Subcutaneous adipose tissue (tissue), 4 donors: ENCODE data around the gene ZNF768. TPM values are rescaled to one million over a fixed set of nuclear protein-coding genes. Genes with fewer than 3 reads are reported as not detected.

Experiments used
- small RNA-seq: library from RNA; depleted of rRNA; stranded (forward); fragments of <200 nt; gene quantifications from one replicate; pipeline ENCODE3, GENCODE V24; 2016
- total RNA-seq, 4 donors: library from RNA; depleted of rRNA; stranded (reverse); fragments of >200 nt; gene quantifications; one replicate each; pipeline ENCODE4 v1.1.0, GENCODE V29; 2016
- TF ChIP-seq, protein P1 (sequence below): fragments of 450-650 bp; IDR thresholded peaks from one replicate; pipeline ENCODE4 v1.5.1; 2016; ENCODE audit warnings: low read depth, mild to moderate bottlenecking, control low read depth, antibody characterized with exemption, moderate library complexity

The ZNF768 gene
- total RNA-seq, 4 donors from 2014 or later = 11.7 to 43.9 (median 19.2) TPM

DNA sequence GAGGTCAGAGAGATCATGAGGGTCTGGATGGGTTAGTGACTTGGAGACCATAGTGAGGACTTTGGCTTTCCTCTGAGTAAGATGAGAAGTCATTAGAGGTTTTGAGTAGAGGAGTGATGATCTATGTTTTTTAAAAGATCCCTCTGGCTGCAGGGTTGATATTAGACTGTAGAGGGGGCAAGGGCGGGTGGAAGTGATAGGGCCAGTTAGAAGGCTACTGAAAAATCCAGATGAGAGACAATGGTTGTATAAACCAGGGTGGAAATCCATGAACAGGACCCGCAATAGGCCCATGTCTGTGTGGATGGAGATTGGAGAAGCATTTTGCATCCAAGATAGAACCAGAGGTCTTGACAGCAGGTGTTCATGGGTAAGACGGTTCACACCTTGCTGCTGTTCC is 44.0 kb downstream of the ZNF768 start:
- TF ChIP-seq, protein P1, sequence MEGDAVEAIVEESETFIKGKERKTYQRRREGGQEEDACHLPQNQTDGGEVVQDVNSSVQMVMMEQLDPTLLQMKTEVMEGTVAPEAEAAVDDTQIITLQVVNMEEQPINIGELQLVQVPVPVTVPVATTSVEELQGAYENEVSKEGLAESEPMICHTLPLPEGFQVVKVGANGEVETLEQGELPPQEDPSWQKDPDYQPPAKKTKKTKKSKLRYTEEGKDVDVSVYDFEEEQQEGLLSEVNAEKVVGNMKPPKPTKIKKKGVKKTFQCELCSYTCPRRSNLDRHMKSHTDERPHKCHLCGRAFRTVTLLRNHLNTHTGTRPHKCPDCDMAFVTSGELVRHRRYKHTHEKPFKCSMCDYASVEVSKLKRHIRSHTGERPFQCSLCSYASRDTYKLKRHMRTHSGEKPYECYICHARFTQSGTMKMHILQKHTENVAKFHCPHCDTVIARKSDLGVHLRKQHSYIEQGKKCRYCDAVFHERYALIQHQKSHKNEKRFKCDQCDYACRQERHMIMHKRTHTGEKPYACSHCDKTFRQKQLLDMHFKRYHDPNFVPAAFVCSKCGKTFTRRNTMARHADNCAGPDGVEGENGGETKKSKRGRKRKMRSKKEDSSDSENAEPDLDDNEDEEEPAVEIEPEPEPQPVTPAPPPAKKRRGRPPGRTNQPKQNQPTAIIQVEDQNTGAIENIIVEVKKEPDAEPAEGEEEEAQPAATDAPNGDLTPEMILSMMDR = no peak

DNA sequence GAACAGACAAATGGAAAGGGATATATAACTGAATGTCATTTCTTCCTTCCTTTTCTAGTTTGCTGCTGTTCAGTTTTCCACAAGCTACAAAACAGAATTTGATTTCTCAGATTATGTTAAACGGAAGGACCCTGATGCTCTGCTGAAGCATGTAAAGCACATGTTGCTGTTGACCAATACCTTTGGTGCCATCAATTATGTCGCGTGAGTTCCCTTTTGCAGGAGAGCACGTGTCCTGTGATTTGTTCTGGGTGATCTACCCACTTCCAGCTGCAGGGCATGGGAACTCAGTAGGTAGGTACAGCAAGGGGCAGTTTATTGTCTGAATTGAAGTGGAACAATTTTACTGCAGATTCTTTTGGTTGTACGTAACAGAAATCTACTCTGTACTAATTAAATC is 45.0 kb downstream of the ZNF768 start:
- TF ChIP-seq, protein P1 = no peak

DNA sequence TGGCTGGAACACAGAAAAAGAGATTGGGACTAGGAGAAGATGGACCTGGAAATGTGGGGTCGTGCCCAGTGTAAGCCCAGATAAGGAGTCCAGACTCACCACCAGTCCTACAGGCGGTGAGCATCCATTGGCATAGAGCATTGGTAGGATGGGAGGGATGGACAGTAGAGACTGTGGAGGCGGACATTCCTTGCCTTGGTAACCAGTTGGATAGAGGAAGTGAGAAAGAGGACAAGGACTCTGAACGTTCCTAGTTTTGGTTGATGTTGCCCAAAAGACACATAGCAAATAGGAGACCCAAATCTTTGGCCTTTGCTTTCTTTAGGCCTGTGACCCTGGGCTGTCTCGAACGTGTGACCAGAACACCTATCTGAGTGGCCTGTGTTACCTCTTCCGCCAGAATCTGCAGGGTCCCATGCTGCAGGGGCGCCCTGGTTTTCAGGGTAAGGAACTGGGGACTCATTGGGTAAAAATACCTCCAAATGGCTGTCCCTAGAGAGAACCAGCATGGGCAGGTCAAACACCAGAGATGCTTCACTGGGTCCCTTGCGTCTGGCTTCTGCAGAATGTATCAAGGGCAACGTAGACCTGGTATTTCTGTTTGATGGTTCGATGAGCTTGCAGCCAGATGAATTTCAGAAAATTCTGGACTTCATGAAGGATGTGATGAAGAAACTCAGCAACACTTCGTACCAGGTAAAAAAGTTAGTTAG is 47.4 kb downstream of the ZNF768 start:
- TF ChIP-seq, protein P1 = no peak

DNA sequence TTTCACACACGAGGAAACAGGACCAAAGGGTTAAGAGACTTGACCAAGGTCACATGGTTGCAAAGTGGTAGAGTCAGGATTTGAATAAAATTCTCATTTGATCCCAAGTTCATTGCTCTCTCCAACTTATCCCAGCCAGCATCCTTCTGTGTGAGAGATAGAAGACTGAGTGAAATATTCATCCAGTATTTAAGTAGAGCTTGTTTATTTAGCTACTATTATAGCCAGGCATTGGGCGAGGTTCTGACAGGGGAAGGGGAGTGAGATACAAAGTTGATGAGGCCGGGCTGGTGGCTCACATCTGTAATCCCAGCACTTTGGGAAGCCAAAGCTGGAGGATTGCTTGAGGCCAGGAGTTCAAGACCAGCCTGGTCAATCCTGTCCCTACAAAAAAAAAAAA is 49.4 kb downstream of the ZNF768 start:
- TF ChIP-seq, protein P1 = no peak

DNA sequence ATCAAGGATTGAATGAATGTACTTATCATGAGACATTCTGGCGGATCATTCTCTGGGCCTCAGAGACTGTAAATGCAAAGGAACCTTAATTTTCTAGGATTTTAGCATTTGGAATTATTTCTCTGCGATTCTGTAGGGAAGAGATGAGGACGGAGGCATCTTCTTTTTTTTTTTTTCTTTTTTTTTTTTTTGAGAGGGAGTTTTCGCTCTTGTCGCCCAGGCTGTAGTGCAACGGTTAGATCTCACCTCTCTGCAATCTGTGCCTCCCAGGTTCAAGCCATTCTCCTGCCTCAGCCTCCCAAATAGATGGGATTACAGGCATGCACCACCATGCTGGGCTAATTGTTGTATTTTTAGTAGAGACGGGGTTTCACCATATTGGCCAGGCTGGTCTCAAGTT is 51.7 kb downstream of the ZNF768 start:
- TF ChIP-seq, protein P1 = no peak

DNA sequence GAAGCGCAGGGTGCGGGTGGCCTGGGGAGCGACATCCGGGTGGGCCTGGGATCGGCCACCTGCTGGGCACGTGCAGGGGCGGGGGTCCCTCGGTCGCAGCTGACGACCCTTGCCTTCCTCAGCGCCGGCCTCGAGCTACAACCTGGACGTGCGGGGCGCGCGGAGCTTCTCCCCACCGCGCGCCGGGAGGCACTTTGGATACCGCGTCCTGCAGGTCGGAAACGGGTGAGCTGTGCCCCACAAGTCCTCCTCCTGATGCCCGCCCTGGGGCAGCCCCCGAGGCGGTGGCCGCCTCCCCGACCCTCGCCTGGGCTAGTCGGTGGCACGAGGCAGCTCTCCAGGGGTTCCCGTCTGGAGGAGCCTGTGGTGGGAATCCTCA is 52.3 kb downstream of the ZNF768 start:
- TF ChIP-seq, protein P1 = no peak

Small RNAs within 50 kb of the gene (small RNA-seq; reads per million reads assigned to genes)
- gene MIR4518 = not detected
- not detected for gene RNU7-61P

Other genes with a start within 250 kb of the ZNF768 start
- 10 to 100 TPM; 17.4 to 36.4 (median 30.5) TPM for gene CD2BP2, start 171.3 kb downstream of the ZNF768 start, total RNA-seq
- gene TBC1D10B, start 156.1 kb downstream of the ZNF768 start, total RNA-seq = 10 to 100 TPM; 16.8 to 44.6 (median 18.8) TPM
- not detected for gene MYL11, start 151.8 kb downstream of the ZNF768 start, total RNA-seq
- 1 to 10 TPM in 3 of 4 donors, under 1 TPM in 1; 0.33 to 4.4 (median 1.8) TPM for gene SEPTIN1, start 144.0 kb downstream of the ZNF768 start, total RNA-seq
- gene ZNF48, start 131.1 kb downstream of the ZNF768 start, total RNA-seq = 1 to 10 TPM; 2.1 to 5.7 (median 2.7) TPM
- gene ZNF771, start 119.0 kb downstream of the ZNF768 start, total RNA-seq = 10 to 100 TPM in 3 of 4 donors, 1 to 10 TPM in 1; 8.2 to 18.6 (median 14.2) TPM
- gene DCTPP1, start 96.5 kb downstream of the ZNF768 start, total RNA-seq = 10 to 100 TPM in 3 of 4 donors, 1 to 10 TPM in 1; 8.8 to 20.1 (median 15.2) TPM
- 10 to 100 TPM; 27.7 to 42.3 (median 29.4) TPM for gene SEPHS2, start 80.7 kb downstream of the ZNF768 start, total RNA-seq
- 10 to 100 TPM in 1 of 4 donors, 1 to 10 TPM in 3; 1.3 to 16.5 (median 4.1) TPM for gene ITGAL, start 53.8 kb downstream of the ZNF768 start, total RNA-seq
- 10 to 100 TPM in 2 of 4 donors, 1 to 10 TPM in 2; 7.8 to 12.1 (median 10.1) TPM for gene ZNF747, start 8.3 kb upstream of the ZNF768 start, total RNA-seq
- gene ZNF764, start 31.8 kb upstream of the ZNF768 start, total RNA-seq = 10 to 100 TPM in 1 of 4 donors, 1 to 10 TPM in 3; 3.6 to 11.3 (median 4.9) TPM
- 10 to 100 TPM; 15.1 to 24.7 (median 17.0) TPM for gene ZNF688, start 45.1 kb upstream of the ZNF768 start, total RNA-seq
- 1 to 10 TPM; 2.9 to 8.4 (median 6.6) TPM for gene ZNF785, start 59.1 kb upstream of the ZNF768 start, total RNA-seq
- 1 to 10 TPM; 5.3 to 9.8 (median 7.4) TPM for gene ZNF689, start 83.8 kb upstream of the ZNF768 start, total RNA-seq
- 10 to 100 TPM; 16.0 to 46.0 (median 22.1) TPM for gene PRR14, start 124.4 kb upstream of the ZNF768 start, total RNA-seq
- 10 to 100 TPM in 3 of 4 donors, 1 to 10 TPM in 1; 8.0 to 25.8 (median 16.3) TPM for gene FBRS, start 131.9 kb upstream of the ZNF768 start, total RNA-seq
- 10 to 100 TPM; 14.1 to 33.7 (median 20.0) TPM for gene SRCAP, start 172.6 kb upstream of the ZNF768 start, total RNA-seq
- 10 to 100 TPM; 17.8 to 27.5 (median 21.6) TPM for gene PHKG2, start 221.9 kb upstream of the ZNF768 start, total RNA-seq
- 1 to 10 TPM in 3 of 4 donors, not detected in 1; 1.9 to 6.2 (median 2.7) TPM for gene CFAP119, start 235.5 kb upstream of the ZNF768 start, total RNA-seq
- 10 to 100 TPM; 37.8 to 78.7 (median 54.2) TPM for gene RNF40, start 235.8 kb upstream of the ZNF768 start, total RNA-seq